ENCODE measurements around the gene EIF4E1B.

EIF4E1B gene

DNA sequence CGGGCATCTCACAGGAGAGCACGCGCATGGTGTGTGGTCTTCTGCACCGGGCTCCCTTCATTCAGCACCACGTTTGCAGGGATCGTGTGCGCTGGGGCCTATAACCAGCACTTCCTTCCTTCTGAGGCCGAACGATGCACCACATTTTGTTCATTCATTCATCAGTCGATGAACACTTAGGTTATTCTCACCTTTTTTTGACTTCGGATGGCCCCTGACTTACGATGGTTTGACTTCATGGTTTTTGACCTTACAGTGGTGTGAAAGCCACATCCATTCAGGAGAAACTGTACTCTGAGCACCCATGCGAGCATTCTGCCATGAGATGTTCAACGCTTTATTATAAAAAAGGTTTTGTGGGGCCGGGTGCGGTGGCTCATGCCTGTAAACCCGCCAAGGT lies 44.3 kb downstream of the EIF4E1B start:
- H3K4me3 ChIP-seq (ENCODE audit: control insufficient read depth, low read depth, low read length) = no peak overlapping the region
- TF ChIP-seq, protein P1, sequence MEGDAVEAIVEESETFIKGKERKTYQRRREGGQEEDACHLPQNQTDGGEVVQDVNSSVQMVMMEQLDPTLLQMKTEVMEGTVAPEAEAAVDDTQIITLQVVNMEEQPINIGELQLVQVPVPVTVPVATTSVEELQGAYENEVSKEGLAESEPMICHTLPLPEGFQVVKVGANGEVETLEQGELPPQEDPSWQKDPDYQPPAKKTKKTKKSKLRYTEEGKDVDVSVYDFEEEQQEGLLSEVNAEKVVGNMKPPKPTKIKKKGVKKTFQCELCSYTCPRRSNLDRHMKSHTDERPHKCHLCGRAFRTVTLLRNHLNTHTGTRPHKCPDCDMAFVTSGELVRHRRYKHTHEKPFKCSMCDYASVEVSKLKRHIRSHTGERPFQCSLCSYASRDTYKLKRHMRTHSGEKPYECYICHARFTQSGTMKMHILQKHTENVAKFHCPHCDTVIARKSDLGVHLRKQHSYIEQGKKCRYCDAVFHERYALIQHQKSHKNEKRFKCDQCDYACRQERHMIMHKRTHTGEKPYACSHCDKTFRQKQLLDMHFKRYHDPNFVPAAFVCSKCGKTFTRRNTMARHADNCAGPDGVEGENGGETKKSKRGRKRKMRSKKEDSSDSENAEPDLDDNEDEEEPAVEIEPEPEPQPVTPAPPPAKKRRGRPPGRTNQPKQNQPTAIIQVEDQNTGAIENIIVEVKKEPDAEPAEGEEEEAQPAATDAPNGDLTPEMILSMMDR (IDR thresholded peaks at IDR 0.05; ENCODE audit: control insufficient read depth, insufficient read depth, low read depth, low read length, missing control alignments) = no peak
- no peak for DNase-seq (ENCODE audit: low read depth)

DNA sequence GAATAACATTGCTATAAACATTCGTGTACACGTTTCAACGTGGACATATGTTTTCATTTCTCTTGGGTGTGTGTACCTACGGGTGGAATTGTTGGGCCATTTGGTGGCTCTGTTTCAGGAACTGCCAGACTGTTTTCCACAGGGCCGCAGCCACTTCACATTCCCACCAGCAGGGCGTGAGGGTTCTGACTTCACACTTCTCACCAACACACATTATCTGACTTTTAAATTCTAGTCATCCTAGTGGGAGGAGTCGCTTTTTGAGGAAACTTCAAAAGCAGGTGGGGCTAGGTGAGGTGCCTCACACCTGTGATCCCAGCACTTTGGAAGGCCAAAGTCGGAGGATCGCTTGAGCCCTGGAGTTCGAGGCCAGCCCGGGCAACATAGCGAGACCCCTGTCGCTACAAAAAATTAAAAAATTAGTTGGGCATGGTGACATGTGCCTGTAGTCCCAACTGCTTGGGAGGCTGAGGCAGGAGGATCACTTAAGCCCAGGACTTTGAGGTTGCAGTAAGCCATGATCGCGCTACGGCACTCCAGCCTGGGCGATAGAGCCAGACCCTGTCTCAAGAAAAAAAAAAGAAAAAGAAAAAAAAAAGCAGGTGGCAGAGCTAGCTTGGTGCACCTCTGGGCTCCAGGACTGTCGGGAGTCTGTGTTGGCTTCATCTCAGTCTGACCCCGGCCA lies 45.3 kb downstream of the EIF4E1B start:
- TF ChIP-seq, protein P1 (IDR thresholded peaks at IDR 0.05; ENCODE audit: control insufficient read depth, insufficient read depth, low read depth, low read length, missing control alignments) = peak; percentile 52
- no peak overlapping the region for H3K4me3 ChIP-seq (ENCODE audit: control insufficient read depth, low read depth, low read length)
- DNase-seq (ENCODE audit: low read depth) = no peak

DNA sequence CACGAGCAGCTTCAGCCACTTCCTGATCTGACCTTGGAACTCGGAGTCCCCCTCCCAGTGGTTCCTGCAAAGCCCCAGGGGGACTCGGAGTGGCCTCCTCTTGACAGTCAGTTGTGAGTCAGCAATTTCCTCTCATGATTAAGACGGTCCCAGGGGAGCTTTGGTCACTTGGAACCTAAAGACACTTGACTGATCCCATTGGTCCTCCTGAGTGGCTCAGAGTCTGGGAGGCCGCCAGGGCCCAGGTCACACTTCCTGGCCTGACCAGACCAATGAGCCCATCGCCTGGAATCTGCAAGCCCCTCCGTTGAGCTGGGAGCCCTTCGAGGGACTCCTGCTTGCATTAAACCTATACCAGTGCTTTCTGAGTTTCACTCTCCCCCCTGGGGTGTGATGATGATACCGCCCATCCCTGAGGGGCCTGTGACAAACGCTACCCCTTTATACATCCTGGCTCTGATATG lies 45.9 kb downstream of the EIF4E1B start:
- H3K4me3 ChIP-seq (ENCODE audit: control insufficient read depth, low read depth, low read length) = no peak overlapping the region
- TF ChIP-seq, protein P1 (IDR thresholded peaks at IDR 0.05; ENCODE audit: control insufficient read depth, insufficient read depth, low read depth, low read length, missing control alignments) = no peak
- DNase-seq (ENCODE audit: low read depth) = no peak

DNA sequence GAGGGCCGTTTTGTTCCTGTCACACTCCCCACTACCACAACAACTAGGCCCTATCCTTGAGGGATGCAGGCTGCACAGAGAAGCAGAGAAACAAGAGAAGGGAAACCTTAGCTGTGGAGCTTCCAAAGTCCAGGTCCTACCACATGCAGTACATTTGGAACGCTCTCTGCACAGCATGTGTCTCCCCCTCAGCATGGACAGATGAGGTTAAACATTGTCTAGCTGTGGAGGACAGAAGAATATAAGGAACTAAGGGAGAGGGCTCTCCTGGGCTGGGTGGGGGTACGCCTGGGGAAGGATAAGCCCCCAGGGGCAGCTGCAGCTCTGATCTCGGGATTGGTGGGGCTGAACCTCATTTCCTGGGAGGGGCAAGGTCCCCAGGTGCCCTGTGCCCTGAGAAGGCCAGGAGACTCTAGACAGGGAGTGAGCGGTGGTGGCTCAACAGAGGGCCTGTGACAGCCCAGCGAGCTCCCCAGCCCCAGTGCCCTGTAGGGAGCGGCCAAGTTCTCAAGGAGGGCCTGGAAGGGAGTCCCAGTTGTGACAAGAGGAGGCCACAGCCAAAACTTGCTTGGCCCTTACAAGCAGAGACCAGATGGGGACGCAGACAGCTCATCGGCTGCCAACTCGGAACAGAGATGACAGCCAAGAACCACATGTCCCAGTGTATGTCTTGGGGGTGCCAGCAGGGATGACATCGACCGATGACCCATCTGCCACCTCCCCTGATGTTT lies 46.9 kb downstream of the EIF4E1B start:
- H3K4me3 ChIP-seq (ENCODE audit: control insufficient read depth, low read depth, low read length) = no peak overlapping the region
- no peak for DNase-seq (ENCODE audit: low read depth)
- TF ChIP-seq, protein P1 (IDR thresholded peaks at IDR 0.05; ENCODE audit: control insufficient read depth, insufficient read depth, low read depth, low read length, missing control alignments) = no peak

DNA sequence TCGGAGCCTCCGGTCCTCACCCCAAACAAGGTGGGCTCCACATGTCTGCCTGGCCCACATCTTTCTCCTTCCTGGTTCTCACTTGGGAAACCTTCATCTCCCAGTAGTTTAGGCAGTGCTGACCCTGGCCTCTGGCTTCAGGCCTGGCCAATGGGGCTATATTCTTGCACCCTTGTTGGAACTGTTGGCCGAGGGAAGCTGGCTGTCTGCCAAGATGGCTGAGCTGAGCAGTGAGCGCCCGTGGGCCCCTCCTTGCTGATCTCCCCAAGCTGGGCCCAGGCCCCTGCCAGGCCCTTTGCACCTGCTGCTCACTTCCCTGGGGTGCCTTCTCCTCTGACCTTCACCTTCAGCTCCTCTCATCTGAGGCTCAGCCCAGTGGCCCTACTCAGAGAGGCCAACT lies 48.1 kb downstream of the EIF4E1B start:
- H3K4me3 ChIP-seq (ENCODE audit: control insufficient read depth, low read depth, low read length) = no peak overlapping the region
- TF ChIP-seq, protein P1 (IDR thresholded peaks at IDR 0.05; ENCODE audit: control insufficient read depth, insufficient read depth, low read depth, low read length, missing control alignments) = no peak
- DNase-seq (ENCODE audit: low read depth) = no peak

DNA sequence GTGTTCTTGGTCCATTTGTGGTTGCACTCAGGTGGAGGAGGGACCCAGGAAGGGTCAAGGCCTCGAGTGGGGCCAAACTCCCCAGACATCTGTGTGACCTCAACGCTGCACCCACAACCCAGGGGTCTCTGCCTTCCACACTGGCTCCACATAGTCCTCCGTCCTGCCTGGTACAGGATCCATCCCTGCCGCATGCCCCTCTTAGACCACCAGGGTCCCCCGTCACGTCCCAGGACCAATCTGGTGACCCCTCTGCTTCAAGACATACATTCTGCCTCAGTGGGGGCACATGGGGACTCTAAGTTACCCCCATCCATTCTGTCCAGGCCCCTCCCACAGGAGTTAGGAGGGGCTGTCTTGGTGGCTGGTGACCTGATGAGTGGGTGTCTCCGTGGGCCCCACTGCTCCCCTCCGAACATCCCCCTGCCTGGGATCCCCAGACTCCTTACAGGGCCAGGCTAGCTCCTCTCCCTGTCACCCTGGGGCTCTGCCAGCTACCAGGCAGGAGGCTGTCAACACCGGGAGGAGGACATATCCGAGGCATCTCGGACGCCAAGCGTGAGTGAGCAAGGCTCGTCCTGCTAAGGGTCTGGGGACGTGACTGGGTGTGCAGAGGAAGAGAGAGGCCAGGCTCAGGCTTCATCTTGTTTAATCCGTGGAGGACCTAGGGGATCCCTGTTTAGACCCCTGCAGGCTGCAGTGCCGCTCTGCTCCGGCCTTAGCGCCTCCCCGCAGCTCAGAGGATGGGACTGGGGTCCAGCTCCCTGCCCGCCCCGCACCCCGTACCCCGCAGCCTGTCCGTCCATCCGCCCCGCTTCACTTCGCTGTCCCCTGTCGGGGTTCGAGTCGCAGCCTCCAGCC lies 49.1 kb downstream of the EIF4E1B start:
- H3K4me3 ChIP-seq (ENCODE audit: control insufficient read depth, low read depth, low read length) = no peak overlapping the region
- TF ChIP-seq, protein P1 (IDR thresholded peaks at IDR 0.05; ENCODE audit: control insufficient read depth, insufficient read depth, low read depth, low read length, missing control alignments) = no peak
- no peak for DNase-seq (ENCODE audit: low read depth)

Data from AG09309 (cell line).